Ammon's horn (tissue), 1 donor: Measurements from ENCODE around the gene SYMPK.
A peak's percentile ranks its signal among the peaks of the same experiment; 100 is the strongest.
"Not testable (repeated sequence)": the region's sequence is repeated elsewhere in the genome, so short reads cannot be mapped to it uniquely, and the experiment has no call there.

Source experiments
- DNase-seq: peaks from one replicate; pipeline ENCODE4 v3.0.0-alpha.2; 2016; ENCODE audit warnings: low spot score

SYMPK gene

DNA sequence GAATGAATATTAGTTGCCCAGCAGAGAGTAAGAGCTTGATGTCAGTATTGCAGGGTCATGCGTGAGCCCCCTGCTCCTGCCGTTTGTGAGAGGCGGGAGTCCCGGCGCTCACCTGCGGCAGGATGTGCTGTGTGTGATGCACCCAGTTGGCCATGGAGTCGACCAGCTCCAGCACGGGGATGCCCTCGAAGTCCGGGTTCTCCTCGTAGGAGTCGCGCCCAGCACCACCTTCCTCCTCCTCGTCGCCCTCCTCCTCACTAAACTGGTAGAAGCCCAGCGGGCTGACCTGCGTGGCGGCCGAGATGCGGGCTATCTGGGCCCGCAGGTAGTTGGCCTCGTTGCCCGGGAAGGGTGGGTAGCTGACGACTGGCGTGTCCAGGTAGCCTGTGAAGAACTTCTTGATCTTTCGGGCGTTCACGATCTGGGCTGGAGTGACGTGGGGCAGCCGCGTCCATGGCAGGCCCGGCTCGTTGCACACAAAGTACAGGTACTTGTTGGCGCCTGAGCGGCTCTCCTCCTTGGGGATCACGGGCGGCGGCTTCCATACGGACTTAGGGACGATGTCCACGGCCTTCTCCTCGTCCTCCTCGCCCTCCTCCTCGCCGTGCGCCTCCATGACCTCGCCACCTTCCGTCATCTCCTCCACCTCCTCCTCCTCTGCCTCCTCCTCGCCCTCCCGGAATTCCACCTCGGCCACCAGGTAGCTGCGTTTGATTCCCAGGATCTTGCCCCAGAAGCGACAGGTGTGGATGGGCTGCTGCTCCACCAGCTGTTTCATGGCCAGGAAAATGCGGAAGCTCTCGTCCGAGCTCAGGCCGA, 58.6 kb downstream of the SYMPK start:
- no peak for DNase-seq

DNA sequence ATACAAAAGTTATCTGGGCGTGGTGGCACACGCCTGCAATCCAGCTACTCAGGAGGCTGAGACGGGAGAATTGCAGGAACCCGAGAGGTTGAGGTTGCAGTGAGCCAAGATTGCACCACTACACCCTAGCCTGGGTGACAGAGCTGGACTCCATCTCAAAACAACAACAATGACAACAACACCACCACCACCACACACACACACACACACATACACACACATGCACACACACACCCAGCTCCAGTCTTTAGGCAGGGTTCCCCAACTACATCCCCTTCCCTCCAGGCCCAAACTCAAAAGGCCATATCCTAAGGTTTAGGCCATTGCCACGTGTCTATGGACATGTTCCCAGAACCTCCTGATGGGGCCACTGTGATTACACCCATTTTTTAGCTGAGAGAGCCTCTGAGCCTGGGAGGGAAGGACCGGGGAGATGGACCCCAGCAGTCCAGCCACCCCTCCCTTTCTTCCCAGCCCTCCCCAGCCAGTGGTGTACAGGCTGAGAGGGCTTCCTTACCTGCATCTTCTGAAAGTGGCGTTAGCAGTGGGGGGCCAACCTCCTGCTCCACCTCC, 61.3 kb downstream of the SYMPK start:
- no peak for DNase-seq

DNA sequence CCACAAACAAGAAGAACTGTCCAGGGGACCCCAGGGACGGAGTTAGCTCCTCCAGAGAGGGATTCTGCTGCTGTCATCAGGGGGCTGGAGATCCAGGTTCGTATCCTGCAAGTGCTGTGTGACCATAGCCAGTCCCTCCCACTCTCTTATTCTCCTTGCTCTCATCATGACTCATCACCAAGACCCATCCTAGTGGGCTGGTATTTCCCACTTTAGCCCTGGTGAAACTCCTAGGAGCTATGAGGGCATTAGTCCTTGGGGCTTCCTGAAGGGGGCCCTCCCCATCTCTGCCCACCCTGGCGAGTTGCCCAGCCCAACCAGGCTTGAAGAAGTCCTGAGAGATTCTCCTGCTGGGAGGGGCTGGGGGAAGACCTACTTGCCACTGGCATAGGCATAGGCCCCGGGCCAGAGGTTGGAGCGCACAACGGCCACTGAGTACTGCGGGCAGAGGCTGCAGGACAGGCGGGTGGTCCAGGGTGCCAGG, 62.8 kb downstream of the SYMPK start:
- DNase-seq, result no peak

DNA sequence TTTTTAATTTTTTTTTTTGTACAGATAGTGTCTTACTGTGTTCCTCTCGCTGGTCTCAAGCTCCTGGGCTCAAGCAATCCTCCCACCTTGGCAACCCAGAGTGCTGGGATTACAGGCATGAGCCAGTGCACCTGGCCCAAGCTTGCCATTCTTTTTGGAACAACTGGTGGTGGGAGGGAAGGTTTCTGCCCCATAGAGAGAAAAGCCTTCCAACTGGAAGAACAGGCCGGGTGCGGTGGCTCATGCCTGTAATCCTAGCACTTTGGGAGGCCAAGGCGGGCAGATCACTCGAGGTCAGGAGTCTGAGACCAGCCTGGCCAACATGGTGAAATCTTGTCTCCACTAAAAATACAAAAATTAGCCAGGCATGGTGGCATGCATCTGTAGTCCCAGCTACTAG, 63.4 kb downstream of the SYMPK start:
- not testable (repeated sequence) for DNase-seq

DNA sequence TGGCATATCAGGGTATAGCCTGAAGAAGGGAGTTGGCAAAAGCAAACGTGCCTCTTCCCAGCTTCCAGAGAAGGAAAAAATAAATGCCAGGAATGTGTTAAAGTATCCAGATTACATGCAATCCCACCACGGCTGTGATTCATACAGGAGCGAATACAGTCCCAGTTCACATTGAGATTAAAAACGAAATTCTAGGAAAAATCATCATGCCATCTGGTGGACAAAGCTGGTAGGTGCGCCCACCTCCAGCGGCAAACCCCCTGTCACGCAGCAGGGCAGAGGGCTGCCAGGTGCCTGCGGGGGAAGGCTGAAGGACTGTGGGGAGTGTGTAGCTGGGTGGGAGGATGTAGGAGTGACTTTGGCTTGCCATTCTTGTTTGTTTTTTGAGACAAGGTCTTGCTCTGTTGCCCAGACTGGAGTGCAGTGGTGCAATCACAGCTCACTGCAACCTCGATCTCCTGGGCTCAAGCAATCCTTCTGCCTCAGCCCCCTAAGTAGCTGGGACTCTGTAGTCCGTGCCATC, 63.9 kb downstream of the SYMPK start:
- DNase-seq, result peak; percentile 65

DNA sequence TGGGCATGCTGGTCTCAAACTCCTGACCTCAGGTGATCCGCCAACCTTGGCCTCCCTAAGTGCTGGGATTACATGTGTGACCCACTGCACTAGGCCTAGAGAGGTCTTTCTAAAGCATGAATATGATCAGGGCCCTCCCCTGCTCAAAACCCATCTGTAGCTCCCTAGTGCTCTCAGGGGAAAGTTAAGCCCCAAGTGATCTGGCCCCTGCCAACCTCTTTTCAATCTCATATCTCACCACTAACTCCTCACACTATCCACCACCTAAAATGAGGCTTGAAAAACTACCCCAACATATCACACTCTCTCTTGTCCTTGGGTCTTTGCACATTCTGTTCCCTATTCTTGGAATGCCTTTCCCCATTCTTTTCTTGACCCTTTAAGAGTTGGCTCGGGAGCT, 68.3 kb downstream of the SYMPK start:
- no peak for DNase-seq

DNA sequence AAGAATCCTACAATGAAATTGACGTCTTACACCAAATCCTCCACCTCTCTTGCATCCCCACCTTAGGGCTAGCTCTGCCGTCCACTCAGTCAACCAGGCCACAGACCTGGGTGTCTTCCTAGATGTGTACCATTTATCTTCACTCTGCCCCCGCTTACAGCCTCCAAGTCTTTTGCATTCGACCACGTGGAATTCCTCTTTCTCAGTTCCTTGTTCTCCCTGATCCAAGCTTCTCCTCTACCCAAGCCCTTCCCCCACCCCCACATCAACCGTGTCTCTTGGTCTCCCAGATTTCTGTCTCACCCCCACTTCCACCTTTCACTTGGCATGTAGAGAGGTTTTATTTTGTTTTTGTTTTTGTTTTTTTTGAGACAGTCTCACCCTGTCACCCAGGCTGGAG, 69.1 kb downstream of the SYMPK start:
- DNase-seq, result no peak

DNA sequence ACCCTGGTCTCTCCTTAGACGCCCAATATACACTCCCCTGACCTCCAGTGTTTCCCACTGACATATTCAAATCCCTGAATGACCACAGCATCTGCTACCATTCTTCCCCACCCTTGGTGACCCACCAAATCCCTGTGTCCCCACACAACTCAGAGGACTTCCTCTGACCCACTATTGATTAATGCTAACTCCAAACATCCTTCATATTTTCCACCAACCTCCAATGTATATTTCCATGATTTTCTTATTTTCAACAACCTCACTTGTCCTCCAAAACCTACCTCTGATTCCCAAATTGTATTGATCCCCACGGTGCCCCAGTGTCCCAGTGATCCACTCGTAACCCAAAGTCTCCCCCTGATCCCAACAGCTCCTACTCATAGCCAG, 69.8 kb downstream of the SYMPK start:
- DNase-seq, result no peak

DNA sequence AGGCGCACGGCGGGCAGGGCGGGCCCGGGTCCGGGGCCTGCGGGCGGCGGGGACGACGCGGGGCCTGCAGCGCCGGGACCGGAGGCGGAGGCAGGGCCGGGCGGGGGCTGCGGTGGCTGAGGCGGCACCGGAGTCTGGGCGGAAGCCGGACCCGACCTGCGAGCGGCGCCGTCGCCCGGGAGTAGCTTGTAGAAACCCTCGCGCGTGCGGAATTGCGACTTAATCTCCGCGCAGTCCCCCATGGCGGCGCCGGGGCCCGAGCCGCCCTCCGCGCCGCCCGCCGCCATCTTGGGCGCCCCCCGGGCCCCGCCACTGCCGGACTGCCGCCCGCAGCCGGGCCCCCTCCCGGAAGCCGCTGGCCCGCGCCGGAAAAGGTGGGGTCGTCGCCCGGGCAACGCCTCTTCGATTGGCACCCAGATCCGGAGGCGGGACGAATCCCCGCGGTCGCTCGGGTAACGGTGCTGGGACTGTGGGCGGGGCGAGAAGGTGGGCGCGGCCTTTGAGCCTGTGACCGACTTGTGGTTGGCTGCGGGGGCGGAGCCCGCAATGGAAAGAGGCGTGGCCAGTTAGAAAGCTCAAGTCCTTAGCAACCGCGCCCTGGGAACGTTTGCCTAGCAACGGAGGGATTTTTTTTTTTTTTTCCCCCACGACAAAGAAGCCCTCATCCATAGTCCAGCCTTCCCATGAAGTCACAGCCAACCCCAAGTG, 70.3 kb downstream of the SYMPK start, which contains the start of gene DMWD:
Gene DMWD, minus strand, starts transcription at position 376 of the 708 bp plus-strand sequence. Its CDS starts 89 bp downstream, at position 287.
- DNase-seq, result peak; percentile 100

DNA sequence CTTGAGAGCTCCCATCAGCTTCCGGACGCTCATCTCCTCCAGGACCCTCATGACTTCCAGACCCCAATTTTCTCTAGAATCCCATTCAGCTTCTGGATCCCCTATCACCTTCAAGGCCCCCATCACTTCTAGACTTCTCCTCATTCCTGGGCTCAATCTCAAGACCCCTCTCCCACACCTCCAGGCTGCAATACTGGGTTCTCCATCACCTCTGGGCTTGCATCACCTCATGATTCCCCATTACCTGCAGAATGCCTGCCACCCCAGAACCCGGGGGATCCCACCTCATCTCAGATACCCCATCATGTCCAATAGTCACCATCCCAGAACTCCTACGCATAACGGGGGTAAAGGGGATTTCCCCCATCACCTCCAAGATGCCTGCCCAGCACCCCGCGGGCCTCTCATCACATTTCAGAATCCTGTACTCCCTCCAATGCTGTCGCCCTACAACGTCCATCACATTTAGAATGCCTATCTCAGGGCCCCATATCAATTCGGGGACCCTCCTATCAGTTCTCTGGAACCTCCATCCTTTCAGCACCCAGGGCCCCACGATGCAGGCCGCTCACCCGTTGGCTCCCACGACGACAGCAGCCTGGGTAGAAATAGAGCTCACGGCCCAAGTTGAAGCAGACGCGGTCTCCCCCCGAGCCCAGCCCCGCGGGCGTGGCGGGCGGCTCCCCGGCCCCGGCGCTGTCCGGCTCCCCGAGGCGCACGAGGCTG, 71.0 kb downstream of the SYMPK start:
- DNase-seq, result no peak

DNA sequence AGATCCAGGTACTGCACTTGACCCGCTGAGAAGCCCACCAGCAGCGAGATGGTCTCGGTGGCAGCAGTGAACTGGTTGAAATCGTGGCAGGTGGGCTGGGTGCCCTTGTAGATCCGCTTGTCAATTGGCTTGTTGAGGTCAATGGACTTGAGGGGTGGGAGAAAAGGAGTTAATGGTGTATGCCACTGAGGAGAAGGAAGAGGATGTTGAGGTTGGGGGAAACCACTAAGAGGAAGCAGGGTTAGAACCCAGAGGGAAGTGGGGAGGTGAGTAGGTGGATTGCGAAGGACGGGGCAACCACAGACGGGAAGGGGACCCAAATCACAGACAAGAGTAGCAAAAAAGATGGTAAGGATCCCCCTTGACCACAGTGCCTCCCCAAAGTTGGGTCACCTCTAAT, 72.0 kb downstream of the SYMPK start:
- peak; percentile 62 for DNase-seq

DNA sequence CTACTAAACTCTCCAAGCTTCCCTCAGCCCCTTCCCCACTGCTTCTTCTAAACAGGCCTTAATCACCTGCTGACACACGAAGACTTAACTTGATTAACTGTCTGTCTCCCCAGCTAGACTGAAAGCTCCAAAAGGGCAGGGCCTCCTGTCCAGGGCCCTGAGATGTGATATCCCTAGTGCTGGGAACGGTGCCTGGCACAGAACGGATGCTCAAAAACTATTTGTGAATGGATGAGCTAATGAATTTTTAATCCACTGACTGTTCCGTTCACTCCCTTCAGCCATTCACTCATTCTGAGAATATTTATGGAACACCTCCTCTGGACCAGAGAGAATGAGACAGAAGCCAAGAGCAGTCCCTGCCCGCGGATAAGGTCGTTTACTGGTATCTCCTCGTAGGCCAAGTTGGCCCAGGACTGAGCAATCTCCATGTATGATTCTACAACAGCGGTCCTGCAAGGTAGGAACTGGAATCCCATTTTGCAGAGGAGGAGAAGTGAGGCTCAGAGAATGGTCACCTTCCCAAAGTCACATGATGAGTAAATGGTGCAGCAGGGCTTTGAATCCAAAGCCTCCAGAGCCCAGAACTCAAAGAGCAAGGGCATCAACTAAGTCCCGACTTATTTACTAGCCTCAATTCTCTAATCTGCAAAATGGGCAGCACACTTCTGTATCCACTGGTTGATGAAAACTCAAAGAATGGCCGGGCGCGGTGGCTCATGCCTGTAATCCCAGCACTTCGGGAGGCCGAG, 73.7 kb downstream of the SYMPK start:
- DNase-seq, result no peak

DNA sequence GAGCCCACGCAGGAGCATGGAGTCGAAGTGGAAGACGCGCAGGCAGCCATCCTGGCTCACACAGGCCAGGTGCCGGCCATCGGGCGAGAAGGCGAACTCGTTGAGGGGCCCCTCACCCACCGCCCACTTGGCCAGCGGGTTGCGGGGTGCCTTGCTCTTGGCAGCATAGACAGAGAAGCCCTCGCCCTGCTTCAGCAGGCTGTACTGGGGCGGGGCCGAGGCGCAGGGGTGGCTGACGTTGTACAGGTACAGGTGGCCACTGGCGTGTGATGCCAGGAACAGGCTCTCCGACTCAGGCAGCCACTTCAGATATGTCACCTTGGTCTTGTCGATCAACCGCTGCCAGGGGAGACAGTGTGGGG, 76.4 kb downstream of the SYMPK start:
- no peak for DNase-seq

DNA sequence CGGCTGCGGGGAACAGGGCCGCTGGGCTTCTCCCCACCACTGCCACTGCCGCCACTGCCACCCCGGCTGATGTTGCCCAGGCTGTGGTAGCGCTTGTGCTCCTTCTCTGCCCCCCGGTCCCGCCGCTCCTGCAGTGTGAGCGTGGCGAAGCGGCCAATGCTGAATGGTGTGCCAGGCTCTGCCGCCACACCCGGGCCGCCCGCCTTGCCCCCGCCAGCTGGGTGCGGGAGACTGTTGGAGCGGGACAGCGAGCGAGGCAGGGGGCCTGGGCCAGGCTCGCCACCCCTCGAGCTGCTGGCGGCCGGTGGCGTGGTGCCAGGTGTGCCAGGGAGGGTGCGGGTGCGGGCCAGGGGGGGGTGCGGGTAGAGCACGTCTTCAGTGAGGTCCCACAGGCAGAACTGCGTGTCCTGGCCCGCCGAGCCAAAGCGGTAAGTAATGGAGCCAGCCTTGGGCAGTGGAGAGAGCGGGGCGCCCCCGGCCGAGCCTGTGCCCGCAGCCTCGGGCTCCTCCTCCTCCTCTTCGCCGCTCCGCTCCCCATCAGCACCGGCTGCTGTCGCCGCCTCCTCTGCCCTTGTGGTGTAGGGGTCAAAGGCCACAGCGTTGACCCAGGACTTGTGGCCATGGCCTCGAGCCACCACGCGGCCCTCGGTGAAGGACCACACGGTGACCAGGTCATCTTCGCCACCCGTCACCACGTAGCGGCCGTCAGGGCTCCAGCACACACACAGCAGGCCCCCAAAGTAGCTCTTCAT, 77.0 kb downstream of the SYMPK start:
- no peak for DNase-seq

DNA sequence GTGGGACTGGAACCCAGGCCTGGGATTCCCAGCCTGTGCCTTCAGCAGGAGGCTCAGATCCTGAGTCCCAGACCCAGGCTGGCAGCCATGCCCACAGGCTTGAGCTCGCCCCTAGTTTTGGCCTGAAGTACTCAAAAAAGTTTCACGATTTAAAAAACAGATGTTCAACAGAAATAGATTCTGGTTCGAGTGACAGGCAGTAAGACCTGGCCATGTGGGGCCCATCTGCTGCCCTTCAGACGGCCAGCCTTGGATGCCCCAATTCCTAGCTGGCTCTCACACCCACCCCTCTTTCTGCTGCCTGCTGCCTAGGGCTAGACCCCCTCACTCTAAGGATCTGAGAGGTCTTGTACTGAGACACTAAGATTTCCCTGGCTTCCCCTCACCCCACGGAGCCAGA, 77.8 kb downstream of the SYMPK start:
- no peak for DNase-seq

DNA sequence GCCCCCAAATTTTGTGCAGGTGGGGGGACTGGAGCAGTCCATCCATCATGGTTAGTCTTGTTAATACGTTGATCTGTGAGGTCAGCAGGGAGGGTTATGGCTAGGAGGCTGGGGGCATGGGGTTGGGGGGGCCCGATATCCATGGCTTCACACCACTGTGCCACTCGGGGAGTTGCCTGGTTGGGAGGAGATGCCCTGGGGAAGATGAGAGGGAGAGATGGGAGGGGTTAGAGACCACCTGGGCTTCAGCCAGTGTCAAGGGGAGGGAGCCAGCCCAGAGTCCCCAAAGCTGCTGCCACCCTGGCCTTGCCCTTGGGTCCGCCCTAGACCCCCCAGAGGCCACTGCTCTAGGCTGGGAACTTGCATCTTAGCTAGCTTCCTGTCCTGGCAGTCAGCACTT, 78.9 kb downstream of the SYMPK start:
- DNase-seq, result no peak

DNA sequence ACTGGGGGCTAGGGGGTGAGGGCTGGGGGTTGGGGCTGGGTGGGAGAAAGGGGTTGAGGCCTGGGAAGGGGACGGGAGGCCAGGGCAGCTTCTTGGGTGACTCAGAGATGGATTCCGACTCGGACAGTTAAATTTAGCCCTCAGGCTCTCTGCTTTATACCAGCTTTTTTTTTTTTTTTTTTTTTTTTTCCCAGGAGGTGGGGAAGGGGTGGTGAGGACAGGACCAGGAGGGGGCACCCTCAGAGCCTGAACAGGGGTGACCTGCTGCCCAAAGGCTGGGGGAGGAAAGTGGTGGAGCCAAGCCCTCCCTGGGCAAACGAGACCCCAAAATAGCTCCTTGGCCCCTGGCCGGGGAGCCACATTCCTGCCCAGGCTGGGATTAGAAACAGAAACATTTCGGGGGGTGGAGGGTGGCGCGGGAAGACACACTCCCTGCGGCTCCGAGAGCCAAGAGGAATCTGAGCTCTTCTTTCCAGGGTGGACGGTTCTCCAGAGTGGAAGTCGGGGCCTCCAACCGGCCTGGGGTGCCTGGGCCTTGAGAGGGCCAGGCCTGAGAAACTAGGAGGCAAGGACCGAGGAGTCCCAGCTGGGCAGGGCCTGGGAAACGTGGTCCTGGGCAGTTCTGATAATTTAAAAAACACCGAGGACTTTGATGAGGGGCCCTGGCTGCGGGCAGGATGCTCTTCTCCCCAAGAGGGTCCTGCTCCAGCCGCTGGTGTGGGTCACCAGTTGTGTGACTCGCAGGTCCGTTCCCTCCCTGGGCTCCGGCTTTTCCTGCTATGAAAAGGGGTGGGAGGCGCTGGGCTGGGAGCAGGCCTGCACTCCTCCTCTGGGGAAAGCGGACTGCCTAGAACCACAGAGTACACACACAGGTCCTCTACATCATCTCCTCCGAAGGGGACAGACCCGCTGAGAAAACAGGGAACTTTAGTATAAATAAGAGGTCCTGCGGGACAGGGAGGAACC, 79.8 kb downstream of the SYMPK start:
- no peak for DNase-seq

DNA sequence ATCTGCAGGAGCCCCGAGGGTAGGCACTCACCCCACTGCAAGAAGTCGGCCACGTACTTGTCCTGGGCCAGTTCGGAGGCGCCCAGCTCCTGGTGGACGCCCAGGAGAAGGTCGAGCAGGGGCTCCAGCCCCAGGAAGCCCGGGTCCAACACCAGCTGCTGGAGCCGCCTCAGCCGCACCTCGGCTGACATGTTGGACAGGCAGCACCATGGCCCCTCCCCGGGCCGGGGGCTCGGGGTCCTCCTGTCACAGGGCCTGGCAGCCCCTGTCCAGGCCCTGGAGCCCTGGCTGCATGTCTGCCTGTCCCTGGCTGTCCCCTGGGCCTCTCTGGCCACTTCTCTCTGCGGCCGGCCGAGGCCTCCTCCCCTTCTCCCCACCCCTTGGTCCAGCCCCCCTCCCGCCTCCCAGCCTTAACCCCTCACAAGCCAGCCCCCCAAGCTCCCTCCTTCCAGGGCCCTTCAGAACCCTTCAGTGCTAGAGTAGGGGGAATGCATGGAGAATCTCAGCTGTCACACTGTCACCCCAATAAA, 80.7 kb downstream of the SYMPK start, which contains the start of gene DMPK:
Gene DMPK, minus strand, starts transcription at position 329 of the 530 bp plus-strand sequence. Its CDS starts 138 bp downstream, at position 191.
- DNase-seq, result no peak
